ENCODE measurements around the gene FAM169A. TPM values are rescaled to one million over a fixed set of nuclear protein-coding genes. Genes with fewer than 3 reads are reported as not detected.

Gene FAM169A
- total RNA-seq, 4 donors from 2014 or later = 0.17 to 2.3 (median 0.33) TPM; not detected in 1

GRCh38 chr5:74766418-74766848, 99.8 kb downstream of the FAM169A start:
- TF ChIP-seq, protein P1, sequence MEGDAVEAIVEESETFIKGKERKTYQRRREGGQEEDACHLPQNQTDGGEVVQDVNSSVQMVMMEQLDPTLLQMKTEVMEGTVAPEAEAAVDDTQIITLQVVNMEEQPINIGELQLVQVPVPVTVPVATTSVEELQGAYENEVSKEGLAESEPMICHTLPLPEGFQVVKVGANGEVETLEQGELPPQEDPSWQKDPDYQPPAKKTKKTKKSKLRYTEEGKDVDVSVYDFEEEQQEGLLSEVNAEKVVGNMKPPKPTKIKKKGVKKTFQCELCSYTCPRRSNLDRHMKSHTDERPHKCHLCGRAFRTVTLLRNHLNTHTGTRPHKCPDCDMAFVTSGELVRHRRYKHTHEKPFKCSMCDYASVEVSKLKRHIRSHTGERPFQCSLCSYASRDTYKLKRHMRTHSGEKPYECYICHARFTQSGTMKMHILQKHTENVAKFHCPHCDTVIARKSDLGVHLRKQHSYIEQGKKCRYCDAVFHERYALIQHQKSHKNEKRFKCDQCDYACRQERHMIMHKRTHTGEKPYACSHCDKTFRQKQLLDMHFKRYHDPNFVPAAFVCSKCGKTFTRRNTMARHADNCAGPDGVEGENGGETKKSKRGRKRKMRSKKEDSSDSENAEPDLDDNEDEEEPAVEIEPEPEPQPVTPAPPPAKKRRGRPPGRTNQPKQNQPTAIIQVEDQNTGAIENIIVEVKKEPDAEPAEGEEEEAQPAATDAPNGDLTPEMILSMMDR (IDR thresholded peaks at IDR 0.05; ENCODE audit: low read depth) = no peak

- TF ChIP-seq, protein P1 (IDR thresholded peaks at IDR 0.05; ENCODE audit: low read depth) = no peak
Observed at GRCh38 chr5:74765929-74766328, 100.3 kb downstream of the FAM169A start.

- TF ChIP-seq, protein P1 (IDR thresholded peaks at IDR 0.05; ENCODE audit: low read depth) = no peak
Observed at GRCh38 chr5:74765201-74765600, 101.0 kb downstream of the FAM169A start.

- TF ChIP-seq, protein P1 (IDR thresholded peaks at IDR 0.05; ENCODE audit: low read depth) = no peak
Observed at GRCh38 chr5:74763504-74763903, 102.7 kb downstream of the FAM169A start.

- TF ChIP-seq, protein P1 (IDR thresholded peaks at IDR 0.05; ENCODE audit: low read depth) = no peak
Observed at GRCh38 chr5:74762599-74762998, 103.6 kb downstream of the FAM169A start.

- TF ChIP-seq, protein P1 (IDR thresholded peaks at IDR 0.05; ENCODE audit: low read depth) = no peak
Observed at GRCh38 chr5:74761241-74761640, 104.9 kb downstream of the FAM169A start.

GRCh38 chr5:74738406-74738805, 127.8 kb downstream of the FAM169A start:
- TF ChIP-seq, protein P1 (IDR thresholded peaks at IDR 0.05; ENCODE audit: low read depth) = no peak

Data from subcutaneous adipose tissue (tissue), 4 donors.